ENCODE data around the gene SMARCA4. TPM values are rescaled to one million over a fixed set of nuclear protein-coding genes. Genes with fewer than 3 reads are reported as not detected.

Gene SMARCA4
- total and polyA plus RNA-seq, 11 donors: 34.1 to 70.9 (median 48.6) TPM

DNA sequence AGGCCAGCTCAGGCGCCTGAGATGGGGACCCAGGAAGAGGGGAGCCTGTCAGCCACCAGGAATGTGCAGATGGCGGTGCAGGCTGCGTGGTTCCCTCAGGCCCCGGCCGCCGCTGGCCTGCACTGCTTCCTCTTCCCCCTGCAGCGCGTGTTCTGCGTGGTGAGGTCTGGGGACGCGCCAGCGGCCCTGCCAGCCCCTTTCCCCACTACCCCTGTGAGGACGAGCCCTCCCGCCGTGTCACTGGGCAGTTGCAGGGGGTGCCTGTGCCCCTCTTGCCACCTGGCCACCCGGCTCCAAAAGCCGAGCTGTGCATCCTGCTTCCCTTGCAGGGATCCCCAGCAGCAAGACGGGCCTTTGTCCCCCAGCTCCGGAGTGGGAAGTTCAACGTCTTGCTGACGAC is 58.4 kb downstream of the SMARCA4 start:
- Histone ChIP-seq H3K36me3 (peaks cover 0 to 100% (median 95%) of the 10 kb centered on the region in 9 donors), H3K4me3 (no peak overlapping the region), H3K9me3 (no peaks in the 10 kb centered on the region), H3K27ac (no peak overlapping the region), H3K4me1 (peaks cover 0 to 18% (median 0%) of the 10 kb centered on the region in 12 donors), H3K27me3 (no peaks in the 10 kb centered on the region)
- no peak for TF ChIP-seq POLR2A (IDR thresholded peaks at IDR 0.05)
- TF ChIP-seq, protein P1, sequence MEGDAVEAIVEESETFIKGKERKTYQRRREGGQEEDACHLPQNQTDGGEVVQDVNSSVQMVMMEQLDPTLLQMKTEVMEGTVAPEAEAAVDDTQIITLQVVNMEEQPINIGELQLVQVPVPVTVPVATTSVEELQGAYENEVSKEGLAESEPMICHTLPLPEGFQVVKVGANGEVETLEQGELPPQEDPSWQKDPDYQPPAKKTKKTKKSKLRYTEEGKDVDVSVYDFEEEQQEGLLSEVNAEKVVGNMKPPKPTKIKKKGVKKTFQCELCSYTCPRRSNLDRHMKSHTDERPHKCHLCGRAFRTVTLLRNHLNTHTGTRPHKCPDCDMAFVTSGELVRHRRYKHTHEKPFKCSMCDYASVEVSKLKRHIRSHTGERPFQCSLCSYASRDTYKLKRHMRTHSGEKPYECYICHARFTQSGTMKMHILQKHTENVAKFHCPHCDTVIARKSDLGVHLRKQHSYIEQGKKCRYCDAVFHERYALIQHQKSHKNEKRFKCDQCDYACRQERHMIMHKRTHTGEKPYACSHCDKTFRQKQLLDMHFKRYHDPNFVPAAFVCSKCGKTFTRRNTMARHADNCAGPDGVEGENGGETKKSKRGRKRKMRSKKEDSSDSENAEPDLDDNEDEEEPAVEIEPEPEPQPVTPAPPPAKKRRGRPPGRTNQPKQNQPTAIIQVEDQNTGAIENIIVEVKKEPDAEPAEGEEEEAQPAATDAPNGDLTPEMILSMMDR (IDR thresholded peaks at IDR 0.05): no peak
- WGBS, 4 donors: 93 to 96% (median 94%) methylated on average over 15 to 21 of the region's 21 CpGs
- intact Hi-C loops (cut with DNase I): loop anchor here in 2 of 10 donors (5.0 to 10.0 kb wide), 2 partner anchors 72 to 74 kb away; no protein-coding TSS in a partner anchor
- no peak for DNase-seq
- ATAC-seq: no peak

GRCh38 chr19:11019824-11020223 is 59.0 kb downstream of the SMARCA4 start:
- ATAC-seq (peak in 3 of 4 donors; percentile 21 to 72 (median 44)), DNase-seq (peak in 4 of 5 donors; percentile 42 to 77 (median 70))
- Histone ChIP-seq H3K9me3 (no peaks in the 10 kb centered on the region), H3K4me1 (peaks cover 0 to 18% (median 0%) of the 10 kb centered on the region in 12 donors), H3K36me3 (peaks cover 0 to 100% (median 95%) of the 10 kb centered on the region in 9 donors), H3K4me3 (no peak overlapping the region), H3K27ac (no peak overlapping the region), H3K27me3 (no peaks in the 10 kb centered on the region)
- intact Hi-C loops (cut with DNase I): loop anchor here in 2 of 10 donors (5.0 to 10.0 kb wide), 3 partner anchors 73 to 97 kb away; no protein-coding TSS in a partner anchor
- TF ChIP-seq, protein P1 (IDR thresholded peaks at IDR 0.05): no peak
- no peak for TF ChIP-seq POLR2A (IDR thresholded peaks at IDR 0.05)
- 52 to 84% (median 83%) methylated on average over 7 to 8 of the region's 8 CpGs for WGBS, 4 donors

- Histone ChIP-seq H3K36me3 (peaks cover 0 to 100% (median 95%) of the 10 kb centered on the region in 9 donors), H3K27me3 (no peaks in the 10 kb centered on the region), H3K9me3 (no peaks in the 10 kb centered on the region), H3K4me3 (no peak overlapping the region), H3K27ac (no peak overlapping the region), H3K4me1 (peaks cover 0 to 18% (median 0%) of the 10 kb centered on the region in 12 donors)
- ATAC-seq (no peak), DNase-seq (no peak)
- 93 to 98% (median 97%) methylated on average over 6 of the region's 6 CpGs for WGBS, 4 donors
- intact Hi-C loops (cut with DNase I): loop anchor here in 1 of 10 donors (5.0 kb wide), 1 partner anchor 97 kb away; no protein-coding TSS in a partner anchor
- TF ChIP-seq, protein P1 (IDR thresholded peaks at IDR 0.05): no peak
- no peak for TF ChIP-seq POLR2A (IDR thresholded peaks at IDR 0.05)
These were observed 59.6 kb downstream of the SMARCA4 start for GRCh38 chr19:11020423-11020822.

GRCh38 chr19:11020982-11021759 is 60.3 kb downstream of the SMARCA4 start:
- Histone ChIP-seq H3K4me3 (no peak overlapping the region), H3K27me3 (no peaks in the 10 kb centered on the region), H3K36me3 (peaks cover 0 to 100% (median 95%) of the 10 kb centered on the region in 9 donors), H3K9me3 (no peaks in the 10 kb centered on the region), H3K4me1 (peaks cover 0 to 18% (median 0%) of the 10 kb centered on the region in 12 donors), H3K27ac (no peak overlapping the region)
- no peak for DNase-seq
- WGBS, 4 donors: 88 to 94% (median 92%) methylated on average over 14 to 23 of the region's 23 CpGs
- intact Hi-C loops (cut with DNase I): loop anchor here in 1 of 10 donors (5.0 kb wide), 1 partner anchor 96 kb away; no protein-coding TSS in a partner anchor
- TF ChIP-seq, protein P1 (IDR thresholded peaks at IDR 0.05): no peak
- TF ChIP-seq POLR2A (IDR thresholded peaks at IDR 0.05): no peak
- ATAC-seq: no peak
